HepG2 (cell line): Measurements from ENCODE around the gene CHRNB1. TPM values are rescaled to one million over a fixed set of nuclear protein-coding genes. Genes with fewer than 3 reads are reported as not detected.

Experiments used
- ATAC-seq: fragments of 200-7000 bp; cut with Tn5 transposase; 3 replicates; pipeline ENCODE4 v1.9.1; 2020; ENCODE audit warnings: mild to moderate bottlenecking, moderate library complexity
- BruUV-seq: library from RNA; stranded (reverse); fragments of 400-500 nt; replicated peaks from 2 replicates; lab custom pipeline; 2021; lab: Mats Ljungman, UMichigan
- CTCF ChIA-PET: fragments of 300-600 bp; formaldehyde crosslinking; extraction: SDS; loops from one replicate; lab custom pipeline; 2021; ENCODE audit warnings: low total read pairs, inconsistent platforms, low intra/inter-chr PET ratio; lab: Yijun Ruan, JAX
- POLR2A ChIA-PET: fragments of 350-600 bp; sonication (Branson Sonifier 250); formaldehyde crosslinking; loops from one replicate; lab custom pipeline; 2020; ENCODE audit warnings: antibody characterized with exemption, inconsistent platforms; lab: Yijun Ruan, JAX
- DNase-seq: peaks from one replicate; pipeline ENCODE4 v3.0.0-alpha.2; 2015; ENCODE audit warnings: low spot score
- FAIRE-seq: peaks from 3 replicates; lab custom pipeline; 2011; peaks lifted over from hg19 to GRCh38; lab: Jason Lieb, UNC
- H2AFZ ChIP-seq: one replicate; pipeline ENCODE4 v1.6.1; 2011; ENCODE audit warnings: low read length, inconsistent platforms
- H3K27ac ChIP-seq: fragments of 300-600 bp; 3 replicates; pipeline ENCODE4 v1.8.0; 2011; ENCODE audit warnings: mixed run types, mild to moderate bottlenecking, mixed read lengths, low read length, inconsistent platforms; ENCODE audit not compliant: insufficient read depth; ENCODE audit errors: extremely low read length
- H3K27me3 ChIP-seq, 2 experiments: fragments of 200-600 bp in 1 of 2; 2 replicates in 1 of 2; 3 replicates in 1 of 2; pipeline versions ENCODE4 v1.6.0 to v1.8.0; 2011; ENCODE audit warnings: low read length in 2 of 2, mild to moderate bottlenecking in 2 of 2, moderate library complexity in 2 of 2, inconsistent platforms in 1 of 2; ENCODE audit not compliant: insufficient read depth in 2 of 2, control insufficient read depth in 1 of 2
- H3K36me3 ChIP-seq, 2 experiments: fragments of 200-600 bp in 1 of 2; replicated peaks in 1 of 2; 2 replicates in 1 of 2; 3 replicates in 1 of 2; pipeline versions ENCODE4 v1.5.1 to v1.8.0; 2011; ENCODE audit warnings: low read length in 2 of 2, inconsistent platforms in 1 of 2; ENCODE audit not compliant: insufficient read depth in 2 of 2, control insufficient read depth in 1 of 2
- H3K4me1 ChIP-seq: 2 replicates; pipeline ENCODE4 v1.5.1; 2012; ENCODE audit warnings: low read length, inconsistent platforms; ENCODE audit not compliant: insufficient read depth
- H3K4me2 ChIP-seq: 2 replicates; pipeline ENCODE4 v1.6.0; 2011; ENCODE audit warnings: low read depth, low read length, inconsistent platforms
- H3K4me3 ChIP-seq, 3 experiments: fragments of 200-600 bp in 1 of 3; sonication (generic), shearing (Covaris generic) in 1 of 3; replicated peaks in 1 of 3; 2 replicates each; pipeline ENCODE4 v1.5.1; 2011 to 2016; ENCODE audit warnings: low read length in 3 of 3, inconsistent platforms in 2 of 3, low read depth in 2 of 3, mild to moderate bottlenecking in 2 of 3, control low read depth in 1 of 3, mixed read lengths in 1 of 3; ENCODE audit not compliant: insufficient read depth in 1 of 3
- H3K79me2 ChIP-seq: one replicate; pipeline ENCODE4 v1.6.1; 2011; ENCODE audit warnings: low read length, inconsistent platforms; ENCODE audit not compliant: insufficient read depth
- H3K9ac ChIP-seq: 2 replicates; pipeline ENCODE4 v1.6.0; 2011; ENCODE audit warnings: mild to moderate bottlenecking, low read depth, low read length, inconsistent platforms; ENCODE audit not compliant: insufficient read depth
- H3K9me3 ChIP-seq: 2 replicates; pipeline ENCODE4 v1.5.1; 2012; ENCODE audit warnings: mild to moderate bottlenecking, low read length
- H4K20me1 ChIP-seq: 2 replicates; pipeline ENCODE4 v1.6.0; 2011; ENCODE audit warnings: inconsistent platforms, mild to moderate bottlenecking, low read length, moderate library complexity; ENCODE audit not compliant: insufficient read depth
- GFI1 ChIP-seq: sonication (generic); formaldehyde crosslinking; IDR thresholded peaks from 2 replicates; pipeline ENCODE4 v1.5.0; 2020; ENCODE audit warnings: missing genetic modification reagents, mild to moderate bottlenecking, borderline replicate concordance
- KLF13 ChIP-seq: sonication (generic); formaldehyde crosslinking; IDR thresholded peaks from 2 replicates; pipeline ENCODE4 v1.4.0; 2020; ENCODE audit warnings: mild to moderate bottlenecking, missing genetic modification reagents
- PLRG1 ChIP-seq: fragments of 450-650 bp; conservative IDR thresholded peaks from 2 replicates; pipeline ENCODE4 v1.6.1; 2016
- TAF15 ChIP-seq: fragments of 200-400 bp; formaldehyde crosslinking; IDR thresholded peaks from one replicate; pipeline ENCODE4 v1.6.1; 2018; ENCODE audit warnings: mild to moderate bottlenecking, low read depth, low read length; ENCODE audit not compliant: poor library complexity, severe bottlenecking
- ZNF850 ChIP-seq: sonication (generic); formaldehyde crosslinking; conservative IDR thresholded peaks from 2 replicates; pipeline ENCODE4 v1.9.0; 2021; ENCODE audit warnings: mild to moderate bottlenecking, missing genetic modification reagents
- WGBS: methylation state at CpG from one replicate; pipeline ENCODE4 v1.1.6; 2017; ENCODE audit warnings: low lambda C conversion rate; 5-methylcytosine and 5-hydroxymethylcytosine counted together
- in situ Hi-C: cut with HindIII; loops from 2 replicates; pipeline ENCODE4 v1.10.0; 2017; ENCODE audit warnings: low pct_unique_long_range_greater_than_20kb; ENCODE audit not compliant: extremely low pct_ligation_motif_present
- intact Hi-C: fragments of 100-400 bp; cut with micrococcal nuclease; formaldehyde crosslinking; loops from one replicate; pipeline ENCODE4 v1.10.0; 2022; ENCODE audit not compliant: unreplicated experiment
- polyA plus RNA-seq, 8 experiments: library from polyadenylated mRNA; depleted of rRNA in 3 of 8; stranded (reverse) in 7 of 8; unstranded in 1 of 8; fragments of >200 nt; fragmentation: Illumina TruSeq in 4 of 8; extraction: Trizol in 4 of 8; gene quantifications; 2 replicates each; pipeline versions ENCODE4 v1.2.1 to v1.2.3, GENCODE V29; 2011 to 2016; ENCODE audit warnings: low read depth in 4 of 8, missing spikeins in 1 of 8, mixed read lengths in 1 of 8; ENCODE audit not compliant: insufficient read depth in 1 of 8
- total RNA-seq, 5 experiments: library from RNA; depleted of rRNA; stranded (reverse); fragments of >200 nt; fragmentation: Illumina TruSeq; extraction: Trizol; gene quantifications; 2 replicates each; pipeline ENCODE4 v1.2.3, GENCODE V29; 2016; ENCODE audit warnings: low read depth in 1 of 5
- TF ChIP-seq, protein P1 (sequence below): sonication (generic); formaldehyde crosslinking; IDR thresholded peaks from 2 replicates; pipeline ENCODE4 v1.8.0; 2022; ENCODE audit warnings: missing genetic modification reagents, mild to moderate bottlenecking, borderline replicate concordance
- TF ChIP-seq, protein P2 (sequence below): sonication (generic); formaldehyde crosslinking; IDR thresholded peaks from 2 replicates; pipeline ENCODE4 v1.4.0; 2020; ENCODE audit warnings: missing genetic modification reagents
- TF ChIP-seq, protein P3 (sequence below): sonication (generic); formaldehyde crosslinking; IDR thresholded peaks from 2 replicates; pipeline ENCODE4 v1.8.0; 2022; ENCODE audit warnings: missing genetic modification reagents, mild to moderate bottlenecking, inconsistent platforms, borderline replicate concordance

CHRNB1 gene
- total and polyA plus RNA-seq, 2 of the 13 experiments (the other 11 are each of a cell fraction or from before 2014, with no cell fraction given) = 5.4 to 33.7 TPM

DNA sequence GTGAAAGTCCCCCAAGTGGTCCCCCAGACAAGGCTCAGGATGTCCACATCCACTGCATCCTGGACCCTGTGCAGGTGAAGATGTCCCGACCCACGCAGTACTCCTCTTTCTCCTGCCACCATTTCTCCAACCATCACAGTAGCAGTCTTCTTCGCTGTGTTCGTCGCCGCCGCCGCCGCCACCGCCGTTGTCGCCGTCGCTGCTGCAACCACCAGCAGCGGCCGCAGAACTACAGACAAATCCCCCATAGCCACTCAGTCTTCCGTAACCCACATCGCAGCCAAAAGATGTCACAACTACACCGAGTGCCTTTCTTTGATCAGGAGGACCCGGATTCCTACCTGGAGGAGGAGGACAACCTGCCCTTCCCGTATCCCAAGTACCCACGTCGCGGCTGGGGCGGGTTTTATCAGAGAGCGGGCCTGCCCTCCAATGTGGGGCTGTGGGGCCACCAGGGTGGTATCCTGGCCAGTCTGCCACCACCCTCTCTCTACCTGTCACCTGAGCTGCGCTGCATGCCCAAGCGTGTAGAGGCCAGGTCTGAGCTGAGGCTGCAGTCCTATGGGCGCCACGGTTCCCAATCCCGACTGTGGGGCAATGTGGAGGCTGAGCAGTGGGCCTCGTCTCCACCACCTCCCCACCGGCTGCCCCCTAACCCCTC is 18.5 kb upstream of the CHRNB1 start:
- Histone ChIP-seq H3K27me3 (peaks cover 3% of the 10 kb centered on the region in 2 experiments; a peak in 3 of 5 replicates), H3K9ac (no peak overlapping the region), H4K20me1 (no peaks in the 10 kb centered on the region), H2AFZ (no peak overlapping the region), H3K9me3 (no peaks in the 10 kb centered on the region), H3K79me2 (no peaks in the 10 kb centered on the region), H3K4me3 (no peak overlapping the region), H3K4me2 (no peak overlapping the region), H3K27ac (no peak overlapping the region), H3K4me1 (peaks cover 8% of the 10 kb centered on the region), H3K36me3 (no peaks in the 10 kb centered on the region)
- ChIA-PET POLR2A (interaction anchor here (1.2 kb wide), 1 partner anchor 23 kb away, joined by 3 read pairs; no protein-coding TSS in a partner anchor), CTCF (no interaction called here)
- intact Hi-C loops (no loop called here), in situ Hi-C loops (no loop called here)
- FAIRE-seq (no peak), ATAC-seq (no peak), DNase-seq (no peak)
- WGBS = 75% methylated on average over 32 of the region's 33 CpGs
- TF ChIP-seq PLRG1 (no peak), KLF13 (CRISPR knock-in tag) (no peak), ZNF850 (no peak), GFI1 (CRISPR knock-in tag) (no peak), TAF15 (no peak)
- TF ChIP-seq, protein P1, sequence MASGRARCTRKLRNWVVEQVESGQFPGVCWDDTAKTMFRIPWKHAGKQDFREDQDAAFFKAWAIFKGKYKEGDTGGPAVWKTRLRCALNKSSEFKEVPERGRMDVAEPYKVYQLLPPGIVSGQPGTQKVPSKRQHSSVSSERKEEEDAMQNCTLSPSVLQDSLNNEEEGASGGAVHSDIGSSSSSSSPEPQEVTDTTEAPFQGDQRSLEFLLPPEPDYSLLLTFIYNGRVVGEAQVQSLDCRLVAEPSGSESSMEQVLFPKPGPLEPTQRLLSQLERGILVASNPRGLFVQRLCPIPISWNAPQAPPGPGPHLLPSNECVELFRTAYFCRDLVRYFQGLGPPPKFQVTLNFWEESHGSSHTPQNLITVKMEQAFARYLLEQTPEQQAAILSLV (CRISPR knock-in tag) = no peak
- TF ChIP-seq, protein P2, sequence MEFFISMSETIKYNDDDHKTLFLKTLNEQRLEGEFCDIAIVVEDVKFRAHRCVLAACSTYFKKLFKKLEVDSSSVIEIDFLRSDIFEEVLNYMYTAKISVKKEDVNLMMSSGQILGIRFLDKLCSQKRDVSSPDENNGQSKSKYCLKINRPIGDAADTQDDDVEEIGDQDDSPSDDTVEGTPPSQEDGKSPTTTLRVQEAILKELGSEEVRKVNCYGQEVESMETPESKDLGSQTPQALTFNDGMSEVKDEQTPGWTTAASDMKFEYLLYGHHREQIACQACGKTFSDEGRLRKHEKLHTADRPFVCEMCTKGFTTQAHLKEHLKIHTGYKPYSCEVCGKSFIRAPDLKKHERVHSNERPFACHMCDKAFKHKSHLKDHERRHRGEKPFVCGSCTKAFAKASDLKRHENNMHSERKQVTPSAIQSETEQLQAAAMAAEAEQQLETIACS (CRISPR knock-in tag) = no peak
- TF ChIP-seq, protein P3, sequence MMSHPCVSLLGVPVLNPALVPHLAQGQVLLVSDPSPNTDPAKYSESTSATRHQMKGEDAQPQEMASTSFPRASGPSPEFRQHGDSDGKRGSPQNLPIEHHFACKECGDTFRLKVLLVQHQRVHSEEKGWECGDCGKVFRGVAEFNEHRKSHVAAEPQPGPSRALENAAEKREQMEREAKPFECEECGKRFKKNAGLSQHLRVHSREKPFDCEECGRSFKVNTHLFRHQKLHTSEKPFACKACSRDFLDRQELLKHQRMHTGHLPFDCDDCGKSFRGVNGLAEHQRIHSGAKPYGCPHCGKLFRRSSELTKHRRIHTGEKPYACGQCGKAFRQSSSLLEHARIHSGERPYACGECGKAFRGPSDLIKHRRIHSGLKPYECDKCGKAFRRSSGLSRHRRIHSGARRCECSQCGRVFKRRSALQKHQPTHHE (CRISPR knock-in tag) = no peak
- BruUV-seq = no TSS peak
